Measurements from ENCODE around the gene LRP8. TPM values are rescaled to one million over a fixed set of nuclear protein-coding genes. Genes with fewer than 3 reads are reported as not detected.
A peak's percentile ranks its signal among the peaks of the same experiment; 100 is the strongest.
"Not testable (repeated sequence)": the region's sequence is repeated elsewhere in the genome, so short reads cannot be mapped to it uniquely, and the experiment has no call there.

LRP8 gene
- total and polyA plus RNA-seq, 12 donors, result 0.37 to 4.7 (median 2.2) TPM

GRCh38 chr1:53210954-53211353 is 116.9 kb downstream of the LRP8 start:
- intact Hi-C loops (cut with DNase I), result no loop called here
- no peak for ATAC-seq
- WGBS, 2 donors, result 96 to 97% methylated on average over 11 of the region's 11 CpGs
- Histone ChIP-seq H3K9me3 (peaks cover 0 to 9% (median 0%) of the 10 kb centered on the region in 11 donors), H3K36me3 (peaks cover 0 to 100% (median 57%) of the 10 kb centered on the region in 9 donors), H3K27ac (no peak overlapping the region), H3K4me1 (peaks cover 0 to 10% (median 5%) of the 10 kb centered on the region in 9 donors), H3K4me3 (no peak overlapping the region), H3K27me3 (no peaks in the 10 kb centered on the region)
- no peak for DNase-seq
- TF ChIP-seq CTCF (IDR thresholded peaks at IDR 0.05), result no peak

GRCh38 chr1:53210352-53210751 is 117.5 kb downstream of the LRP8 start:
- H3K4me1 ChIP-seq, result peaks cover 0 to 10% (median 5%) of the 10 kb centered on the region in 9 donors
- peaks cover 0 to 15% (median 0%) of the 10 kb centered on the region in 11 donors for H3K9me3 ChIP-seq
- no peak overlapping the region for H3K4me3 ChIP-seq
- intact Hi-C loops (cut with DNase I), result no loop called here
- TF ChIP-seq CTCF (IDR thresholded peaks at IDR 0.05), result no peak
- no peak overlapping the region for H3K27ac ChIP-seq
- no peak for ATAC-seq
- DNase-seq, result no peak
- no peaks in the 10 kb centered on the region for H3K27me3 ChIP-seq
- WGBS, 2 donors, result 91 to 92% methylated on average over 7 of the region's 7 CpGs
- peaks cover 0 to 100% (median 51%) of the 10 kb centered on the region in 9 donors for H3K36me3 ChIP-seq

GRCh38 chr1:53207726-53208125 is 120.1 kb downstream of the LRP8 start:
- H3K4me1 ChIP-seq, result peaks cover 0 to 10% (median 5%) of the 10 kb centered on the region in 9 donors
- TF ChIP-seq CTCF (IDR thresholded peaks at IDR 0.05), result no peak
- H3K27ac ChIP-seq, result no peak overlapping the region
- peaks cover 0 to 100% (median 49%) of the 10 kb centered on the region in 9 donors for H3K36me3 ChIP-seq
- ATAC-seq, result peak in 2 of 8 donors; percentile 22 to 30
- DNase-seq, result no peak
- intact Hi-C loops (cut with DNase I), result no loop called here
- peaks cover 0 to 18% (median 0%) of the 10 kb centered on the region in 11 donors for H3K9me3 ChIP-seq
- H3K4me3 ChIP-seq, result no peak overlapping the region
- no peaks in the 10 kb centered on the region for H3K27me3 ChIP-seq
- 49 to 60% methylated on average over 1 of the region's 1 CpG for WGBS, 2 donors

DNA sequence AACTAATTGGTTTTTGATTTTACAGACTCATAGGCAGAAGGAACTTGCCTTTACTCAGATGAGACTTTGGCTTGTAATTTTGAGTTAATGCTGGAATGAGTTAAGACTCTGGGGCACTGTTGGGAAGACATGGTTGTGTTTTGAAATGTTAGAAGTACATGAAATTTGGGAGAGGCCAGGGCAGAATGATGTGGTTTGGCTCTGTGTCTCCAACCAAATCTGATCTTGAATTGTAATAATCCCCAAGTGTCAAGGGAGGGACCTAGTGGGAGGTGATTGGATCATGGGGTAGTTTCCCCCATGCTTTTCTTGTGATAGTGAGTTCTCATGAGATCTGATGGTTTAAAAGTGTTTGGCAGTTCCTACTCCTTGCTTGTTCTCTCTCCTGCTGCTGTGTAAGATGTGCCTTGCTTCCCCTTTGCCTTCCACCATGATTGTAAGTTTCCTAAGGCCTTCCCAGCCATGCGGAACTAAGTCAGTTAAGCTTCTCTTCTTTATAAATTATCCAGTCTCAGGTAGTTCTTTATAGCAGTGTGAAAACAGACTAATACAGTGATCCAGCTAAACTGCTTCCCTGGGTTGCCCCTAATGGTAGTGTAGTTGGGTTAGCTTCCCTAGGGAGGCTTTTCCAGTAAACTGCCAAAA is 121.0 kb downstream of the LRP8 start:
- Histone ChIP-seq H3K9me3 (peaks cover 0 to 18% (median 0%) of the 10 kb centered on the region in 11 donors), H3K27ac (no peak overlapping the region), H3K4me3 (no peak overlapping the region), H3K27me3 (no peaks in the 10 kb centered on the region), H3K36me3 (peaks cover 0 to 100% (median 53%) of the 10 kb centered on the region in 9 donors), H3K4me1 (peaks cover 0 to 10% (median 5%) of the 10 kb centered on the region in 9 donors)
- intact Hi-C loops (cut with DNase I), result no loop called here
- no peak for DNase-seq
- WGBS, 2 donors, result 97 to 100% methylated on average over 1 of the region's 1 CpG
- no peak for TF ChIP-seq CTCF (IDR thresholded peaks at IDR 0.05)
- no peak for ATAC-seq

DNA sequence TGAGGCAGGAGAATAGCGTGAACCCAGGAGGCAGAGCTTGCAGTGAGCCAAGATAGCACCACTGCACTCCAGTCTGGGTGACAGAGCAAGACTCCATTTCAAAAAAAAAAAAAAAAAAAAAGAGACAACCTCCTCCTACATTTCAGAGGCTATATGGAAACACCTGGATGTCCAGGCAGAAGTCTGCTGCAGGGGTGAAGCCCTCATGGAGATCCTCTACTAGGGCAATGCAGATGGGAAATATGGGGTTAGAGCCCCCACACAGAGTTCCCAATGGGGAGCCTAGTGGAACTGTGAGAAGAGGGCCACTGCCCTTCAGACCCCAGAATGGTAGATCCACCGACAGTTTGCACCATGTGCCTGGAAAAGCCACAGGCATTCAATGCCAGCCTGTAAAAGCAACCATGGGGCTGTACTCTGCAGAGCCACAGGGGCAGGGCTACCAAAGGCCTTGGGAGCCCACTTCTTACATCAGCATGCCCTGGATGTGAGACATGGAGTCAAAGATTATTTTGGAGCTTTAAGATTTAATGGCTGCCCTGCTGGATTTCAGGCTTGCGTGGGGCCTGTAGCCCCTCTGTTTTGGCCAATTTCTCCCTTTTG is 121.7 kb downstream of the LRP8 start:
- 97 to 99% methylated on average over 3 of the region's 3 CpGs for WGBS, 2 donors
- Histone ChIP-seq H3K4me1 (peaks cover 0 to 10% (median 5%) of the 10 kb centered on the region in 9 donors), H3K9me3 (peaks cover 0 to 18% (median 0%) of the 10 kb centered on the region in 11 donors), H3K36me3 (peaks cover 0 to 100% (median 53%) of the 10 kb centered on the region in 9 donors)
- H3K4me3 ChIP-seq; H3K27ac ChIP-seq; intact Hi-C loops (cut with DNase I); ATAC-seq; DNase-seq; H3K27me3 ChIP-seq: not testable (repeated sequence)

DNA sequence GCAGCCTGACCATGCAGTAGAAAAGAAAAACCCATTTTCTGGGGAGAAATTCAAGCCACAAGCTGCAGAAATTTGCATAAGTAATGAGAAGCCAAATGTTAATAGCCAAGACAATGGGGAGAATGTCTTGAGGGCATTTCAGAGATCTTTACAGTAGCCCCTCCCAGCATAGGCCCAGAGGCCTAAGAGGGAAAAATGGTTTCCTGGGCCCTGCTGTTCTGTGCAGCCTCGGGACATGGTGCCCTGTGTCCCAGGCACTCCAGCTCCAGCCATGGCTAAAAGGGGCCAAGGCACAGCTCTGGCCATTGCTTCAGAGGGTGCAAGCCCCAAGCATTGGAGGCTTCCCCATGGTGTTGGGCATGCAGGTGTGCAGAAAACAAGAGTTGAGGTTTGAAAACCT is 122.4 kb downstream of the LRP8 start:
- H3K9me3 ChIP-seq, result peaks cover 0 to 18% (median 0%) of the 10 kb centered on the region in 11 donors
- ATAC-seq; H3K27ac ChIP-seq; H3K27me3 ChIP-seq; H3K4me3 ChIP-seq; DNase-seq; intact Hi-C loops (cut with DNase I): not testable (repeated sequence)
- peaks cover 0 to 10% (median 5%) of the 10 kb centered on the region in 9 donors for H3K4me1 ChIP-seq
- peaks cover 0 to 100% (median 49%) of the 10 kb centered on the region in 9 donors for H3K36me3 ChIP-seq
- WGBS, 2 donors, result 100% methylated on average over 1 of the region's 1 CpG

Data from heart right ventricle (tissue), 16 donors.